ENCODE results near the gene ZNF354C. TPM values are rescaled to one million over a fixed set of nuclear protein-coding genes. Genes with fewer than 3 reads are reported as not detected.

ZNF354C gene
- total and polyA plus RNA-seq, 2 of the 13 experiments (the other 11 are each of a cell fraction or from before 2014, with no cell fraction given) = 0.02 TPM; not detected in 1

- TF ChIP-seq ZNF18 (CRISPR knock-in tag; IDR thresholded peaks at IDR 0.05; ENCODE audit: insufficient replicate concordance) = no peak
- TF ChIP-seq KMT2B (CRISPR knock-in tag; IDR thresholded peaks at IDR 0.05) = peak; percentile 68; the same call in 1 of the 2 replicates
- TF ChIP-seq ZNF207 (IDR thresholded peaks at IDR 0.05; ENCODE audit: borderline replicate concordance) = no peak
- TF ChIP-seq ZNF552 (CRISPR knock-in tag; IDR thresholded peaks at IDR 0.05; ENCODE audit: borderline replicate concordance) = 0 out of 2 replicates have a peak, but pooled peaks have one; percentile 19
- no peak for TF ChIP-seq ZSCAN30 (CRISPR knock-in tag; IDR thresholded peaks at IDR 0.05)
- no peak for TF ChIP-seq ZNF572 (CRISPR knock-in tag; IDR thresholded peaks at IDR 0.05)
- no peak for TF ChIP-seq RORA (CRISPR knock-in tag; IDR thresholded peaks at IDR 0.05)
- TF ChIP-seq KMT2A (CRISPR knock-in tag; IDR thresholded peaks at IDR 0.05) = peak; percentile 40; the same call in 1 of the 2 replicates
- no peak for TF ChIP-seq KDM5A (IDR thresholded peaks at IDR 0.05; ENCODE audit: borderline replicate concordance, low read length)
- no peak for TF ChIP-seq HMG20B (CRISPR knock-in tag; conservative IDR thresholded peaks at IDR 0.05)
- TF ChIP-seq MEIS1 (CRISPR knock-in tag; IDR thresholded peaks at IDR 0.05; ENCODE audit: borderline replicate concordance) = no peak
- no peak for TF ChIP-seq ZNF329 (CRISPR knock-in tag; IDR thresholded peaks at IDR 0.05; ENCODE audit: low read depth)
- TF ChIP-seq, protein P1, sequence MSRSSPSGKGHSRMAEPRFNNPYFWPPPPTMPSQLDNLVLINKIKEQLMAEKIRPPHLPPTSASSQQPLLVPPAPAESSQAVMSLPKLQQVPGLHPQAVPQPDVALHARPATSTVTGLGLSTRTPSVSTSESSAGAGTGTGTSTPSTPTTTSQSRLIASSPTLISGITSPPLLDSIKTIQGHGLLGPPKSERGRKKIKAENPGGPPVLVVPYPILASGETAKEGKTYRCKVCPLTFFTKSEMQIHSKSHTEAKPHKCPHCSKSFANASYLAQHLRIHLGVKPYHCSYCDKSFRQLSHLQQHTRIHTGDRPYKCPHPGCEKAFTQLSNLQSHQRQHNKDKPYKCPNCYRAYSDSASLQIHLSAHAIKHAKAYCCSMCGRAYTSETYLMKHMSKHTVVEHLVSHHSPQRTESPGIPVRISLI (CRISPR knock-in tag; IDR thresholded peaks at IDR 0.05; ENCODE audit: borderline replicate concordance) = no peak
- no peak for TF ChIP-seq NAIF1 (CRISPR knock-in tag; IDR thresholded peaks at IDR 0.05; ENCODE audit: borderline replicate concordance)
- TF ChIP-seq RCOR2 (CRISPR knock-in tag; IDR thresholded peaks at IDR 0.05) = no peak
- TF ChIP-seq, protein P2, sequence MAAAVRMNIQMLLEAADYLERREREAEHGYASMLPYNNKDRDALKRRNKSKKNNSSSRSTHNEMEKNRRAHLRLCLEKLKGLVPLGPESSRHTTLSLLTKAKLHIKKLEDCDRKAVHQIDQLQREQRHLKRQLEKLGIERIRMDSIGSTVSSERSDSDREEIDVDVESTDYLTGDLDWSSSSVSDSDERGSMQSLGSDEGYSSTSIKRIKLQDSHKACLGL (CRISPR knock-in tag; IDR thresholded peaks at IDR 0.05) = no peak; the same call in 1 of the 2 replicates
- TF ChIP-seq, protein P3, sequence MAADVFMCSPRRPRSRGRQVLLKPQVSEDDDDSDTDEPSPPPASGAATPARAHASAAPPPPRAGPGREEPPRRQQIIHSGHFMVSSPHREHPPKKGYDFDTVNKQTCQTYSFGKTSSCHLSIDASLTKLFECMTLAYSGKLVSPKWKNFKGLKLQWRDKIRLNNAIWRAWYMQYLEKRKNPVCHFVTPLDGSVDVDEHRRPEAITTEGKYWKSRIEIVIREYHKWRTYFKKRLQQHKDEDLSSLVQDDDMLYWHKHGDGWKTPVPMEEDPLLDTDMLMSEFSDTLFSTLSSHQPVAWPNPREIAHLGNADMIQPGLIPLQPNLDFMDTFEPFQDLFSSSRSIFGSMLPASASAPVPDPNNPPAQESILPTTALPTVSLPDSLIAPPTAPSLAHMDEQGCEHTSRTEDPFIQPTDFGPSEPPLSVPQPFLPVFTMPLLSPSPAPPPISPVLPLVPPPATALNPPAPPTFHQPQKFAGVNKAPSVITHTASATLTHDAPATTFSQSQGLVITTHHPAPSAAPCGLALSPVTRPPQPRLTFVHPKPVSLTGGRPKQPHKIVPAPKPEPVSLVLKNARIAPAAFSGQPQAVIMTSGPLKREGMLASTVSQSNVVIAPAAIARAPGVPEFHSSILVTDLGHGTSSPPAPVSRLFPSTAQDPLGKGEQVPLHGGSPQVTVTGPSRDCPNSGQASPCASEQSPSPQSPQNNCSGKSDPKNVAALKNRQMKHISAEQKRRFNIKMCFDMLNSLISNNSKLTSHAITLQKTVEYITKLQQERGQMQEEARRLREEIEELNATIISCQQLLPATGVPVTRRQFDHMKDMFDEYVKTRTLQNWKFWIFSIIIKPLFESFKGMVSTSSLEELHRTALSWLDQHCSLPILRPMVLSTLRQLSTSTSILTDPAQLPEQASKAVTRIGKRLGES (CRISPR knock-in tag; IDR thresholded peaks at IDR 0.05; ENCODE audit: borderline replicate concordance) = no peak
- no peak for TF ChIP-seq SETDB1 (CRISPR knock-in tag; IDR thresholded peaks at IDR 0.05; ENCODE audit: borderline replicate concordance)
- no peak for TF ChIP-seq MED13 (CRISPR knock-in tag; IDR thresholded peaks at IDR 0.05)
- no peak for TF ChIP-seq EP300 (IDR thresholded peaks at IDR 0.05; ENCODE audit: low read depth in 2 of 2, low read length in 2 of 2)
- no peak for TF ChIP-seq EP300 (CRISPR knock-in tag; IDR thresholded peaks at IDR 0.05; ENCODE audit: borderline replicate concordance)
- peak; percentile 98 for TF ChIP-seq ZNF143 (CRISPR knock-in tag; IDR thresholded peaks at IDR 0.05)
- TF ChIP-seq RNF2 (conservative IDR thresholded peaks at IDR 0.05; ENCODE audit: low read depth) = peak; percentile 85; the same call in 1 of the 2 replicates
- TF ChIP-seq ZBTB42 (CRISPR knock-in tag; IDR thresholded peaks at IDR 0.05) = no peak
- TF ChIP-seq TAF1 (CRISPR knock-in tag; IDR thresholded peaks at IDR 0.05) = no peak
- TF ChIP-seq RXRB (CRISPR knock-in tag; IDR thresholded peaks at IDR 0.05; ENCODE audit: borderline replicate concordance) = peak; percentile 11; the same call in 1 of the 2 replicates
Observed at GRCh38 chr5:179023528-179024189, 36.5 kb upstream of the ZNF354C start, which contains the start of gene ZNF879 (continued).

Measured in HepG2 (cell line).